HG02981 (cell line): ENCODE results near the gene FGF21.
"Not testable (repeated sequence)": the region's sequence is repeated elsewhere in the genome, so short reads cannot be mapped to it uniquely, and the experiment has no call there.

Source experiments
- ATAC-seq: cut with Tn5 transposase; IDR thresholded peaks from one replicate; pipeline ENCODE4 v1.9.1; 2021; ENCODE audit warnings: mild to moderate bottlenecking, moderate library complexity; ENCODE audit not compliant: unreplicated experiment

The FGF21 gene

GRCh38 chr19:48751845-48752495, 3.4 kb upstream of the FGF21 start:
- ATAC-seq = no peak

GRCh38 chr19:48752496-48753365, 2.6 kb upstream of the FGF21 start, which contains the start of gene FUT1:
Gene FUT1 (minus strand): TSS chr19:48752641. CDS start chr19:48751281, 1,360 bp downstream.
- no peak for ATAC-seq

- no peak for ATAC-seq
Observed at GRCh38 chr19:48755787-48756186, 463 bp downstream of the FGF21 start.

- no peak for ATAC-seq
Observed at GRCh38 chr19:48756212-48756611, 888 bp downstream of the FGF21 start.

GRCh38 chr19:48756686-48757085, 1.4 kb downstream of the FGF21 start:
- no peak for ATAC-seq

- no peak for ATAC-seq
Observed at GRCh38 chr19:48757089-48757675, 1.9 kb downstream of the FGF21 start.

GRCh38 chr19:48757741-48758144, 2.4 kb downstream of the FGF21 start:
- ATAC-seq = no peak

GRCh38 chr19:48760504-48761205, 5.3 kb downstream of the FGF21 start:
- no peak for ATAC-seq

- not testable (repeated sequence) for ATAC-seq
Observed at GRCh38 chr19:48765816-48766215, 10.5 kb downstream of the FGF21 start.

GRCh38 chr19:48768171-48768753, 12.9 kb downstream of the FGF21 start:
- not testable (repeated sequence) for ATAC-seq

GRCh38 chr19:48768994-48769713, 13.8 kb downstream of the FGF21 start:
- ATAC-seq = no peak

GRCh38 chr19:48770266-48770665, 14.9 kb downstream of the FGF21 start:
- no peak for ATAC-seq

GRCh38 chr19:48770734-48771472, 15.6 kb downstream of the FGF21 start:
- ATAC-seq = no peak

- ATAC-seq = no peak
Observed at GRCh38 chr19:48772503-48772953, 17.2 kb downstream of the FGF21 start.

GRCh38 chr19:48777139-48777538, 21.8 kb downstream of the FGF21 start:
- ATAC-seq = no peak

GRCh38 chr19:48777720-48778119, 22.4 kb downstream of the FGF21 start:
- no peak for ATAC-seq

GRCh38 chr19:48779636-48780035, 24.3 kb downstream of the FGF21 start:
- no peak for ATAC-seq

GRCh38 chr19:48780631-48781391, 25.5 kb downstream of the FGF21 start:
- ATAC-seq = no peak

GRCh38 chr19:48784527-48784926, 29.2 kb downstream of the FGF21 start:
- no peak for ATAC-seq
